Ishikawa (cell line): Measurements from ENCODE around the gene LCN15.

Experiments
- CEBPB ChIP-seq: IDR thresholded peaks from 2 replicates; pipeline ENCODE4 v1.6.1; 2012
- CREB1 ChIP-seq: IDR thresholded peaks from 2 replicates; pipeline ENCODE4 v1.6.1; 2012; ENCODE audit warnings: low read depth
- EGR1 ChIP-seq: IDR thresholded peaks from 2 replicates; pipeline ENCODE4 v1.6.1; 2012
- EP300 ChIP-seq: IDR thresholded peaks from 2 replicates; pipeline ENCODE4 v1.6.1; 2012; ENCODE audit warnings: borderline replicate concordance
- FOXM1 ChIP-seq: IDR thresholded peaks from 2 replicates; pipeline ENCODE4 v1.6.1; 2012; ENCODE audit warnings: low read depth, borderline replicate concordance
- MAX ChIP-seq: IDR thresholded peaks from 2 replicates; pipeline ENCODE4 v1.6.1; 2012
- NFIC ChIP-seq: IDR thresholded peaks from 2 replicates; pipeline ENCODE4 v1.6.1; 2012
- RAD21 ChIP-seq: IDR thresholded peaks from 2 replicates; pipeline ENCODE4 v1.6.1; 2012; ENCODE audit warnings: low read depth
- REST ChIP-seq: IDR thresholded peaks from 2 replicates; pipeline ENCODE4 v1.6.1; 2012; ENCODE audit warnings: low read depth, mild to moderate bottlenecking
- TAF1 ChIP-seq: IDR thresholded peaks from 2 replicates; pipeline ENCODE4 v1.6.1; 2012; ENCODE audit warnings: low read depth, mild to moderate bottlenecking
- TCF12 ChIP-seq: IDR thresholded peaks from 2 replicates; pipeline ENCODE4 v1.6.1; 2012; ENCODE audit warnings: low read depth
- TEAD4 ChIP-seq: IDR thresholded peaks from 2 replicates; pipeline ENCODE4 v1.6.1; 2012
- USF1 ChIP-seq: IDR thresholded peaks from 2 replicates; pipeline ENCODE4 v1.6.1; 2012
- YY1 ChIP-seq: IDR thresholded peaks from 2 replicates; pipeline ENCODE4 v1.6.1; 2012; ENCODE audit warnings: low read depth
- ZBTB7A ChIP-seq: IDR thresholded peaks from 2 replicates; pipeline ENCODE4 v1.6.1; 2012; ENCODE audit warnings: low read depth

Gene LCN15

GRCh38 chr9:136764301-136764891 lies at the start of gene LCN15:
TSS of gene LCN15 (minus strand) at chr9:136764518. CDS start at chr9:136764488, 30 bp downstream.
- no peak for TF ChIP-seq TCF12
- TF ChIP-seq ZBTB7A, result 0 out of 2 replicates have a peak, but pooled peaks have one; percentile 32

GRCh38 chr9:136808806-136809158 lies 44.5 kb upstream of the LCN15 start:
- TF ChIP-seq ZBTB7A (no peak), EP300 (no peak), EGR1 (no peak), CREB1 (no peak), TAF1 (no peak), RAD21 (no peak), TEAD4 (no peak), FOXM1 (no peak), MAX (no peak), REST (no peak), NFIC (no peak), TCF12 (no peak), CEBPB (no peak), YY1 (no peak), USF1 (no peak)

GRCh38 chr9:136808075-136808805 lies 43.9 kb upstream of the LCN15 start:
- TF ChIP-seq CREB1, result no peak
- TF ChIP-seq NFIC, result no peak
- peak; percentile 50; the same call in 1 of the 2 replicates for TF ChIP-seq MAX
- no peak for TF ChIP-seq EGR1
- no peak for TF ChIP-seq YY1
- peak; percentile 29; the same call in 1 of the 2 replicates for TF ChIP-seq TCF12
- no peak for TF ChIP-seq TEAD4
- TF ChIP-seq ZBTB7A, result peak; percentile 55; the same call in 1 of the 2 replicates
- TF ChIP-seq FOXM1, result no peak
- TF ChIP-seq RAD21, result no peak
- TF ChIP-seq USF1, result no peak
- TF ChIP-seq REST, result no peak
- TF ChIP-seq TAF1, result peak; percentile 63
- no peak for TF ChIP-seq CEBPB
- TF ChIP-seq EP300, result no peak

- TF ChIP-seq YY1 (peak; percentile 92), MAX (peak; percentile 74), TCF12 (no peak), USF1 (no peak), TAF1 (peak; percentile 86), TEAD4 (no peak)
Measured at GRCh38 chr9:136807281-136808074, 43.2 kb upstream of the LCN15 start, which contains the start of gene RABL6. TSS of gene RABL6 (plus strand) at chr9:136807948. CDS start at chr9:136808197, 249 bp downstream.

GRCh38 chr9:136806631-136807201 lies 42.4 kb upstream of the LCN15 start:
- no peak for TF ChIP-seq CEBPB
- TF ChIP-seq EP300, result no peak
- TF ChIP-seq EGR1, result no peak
- TF ChIP-seq TAF1, result no peak
- no peak for TF ChIP-seq ZBTB7A
- TF ChIP-seq NFIC, result no peak
- TF ChIP-seq RAD21, result no peak
- TF ChIP-seq TCF12, result no peak
- TF ChIP-seq MAX, result no peak
- TF ChIP-seq REST, result no peak
- no peak for TF ChIP-seq CREB1
- no peak for TF ChIP-seq TEAD4
- no peak for TF ChIP-seq FOXM1
- no peak for TF ChIP-seq USF1
